Measurements from ENCODE around the gene BRD3. TPM values are rescaled to one million over a fixed set of nuclear protein-coding genes. Genes with fewer than 3 reads are reported as not detected.

The BRD3 gene
- total and polyA plus RNA-seq, 2 of the 8 experiments (the other 6 are each of a cell fraction or from before 2014, with no cell fraction given), result 31.0 to 82.7 TPM

- H3K36me3 ChIP-seq (ENCODE audit: control insufficient read depth in 2 of 4, insufficient read depth in 4 of 4, low read length in 3 of 4), result peaks cover 40 to 77% (median 61%) of the 10 kb centered on the region in 4 experiments
- ChIA-PET POLR2A (ENCODE audit: partially characterized antibody) (no interaction called here), CTCF (ENCODE audit: partially characterized antibody) (no interaction called here)
Observed at GRCh38 chr9:134037641-134038040, 30.2 kb downstream of the BRD3 start.

More at GRCh38 chr9:134037641-134038040, 30.2 kb downstream of the BRD3 start:
- Histone ChIP-seq H3K4me1 (replicated peaks in 1 of 4; ENCODE audit: control insufficient read depth in 3 of 4, insufficient read depth in 4 of 4, low read length in 3 of 4) (no peaks in the 10 kb centered on the region), H3K27me3 (replicated peaks in 1 of 4; ENCODE audit: control insufficient read depth in 3 of 4, extremely low read depth in 1 of 4, insufficient read depth in 3 of 4, low read length in 3 of 4) (no peaks in the 10 kb centered on the region), H2BK5ac (ENCODE audit: low read depth, low read length) (no peak overlapping the region), H3K4ac (replicated peaks; ENCODE audit: insufficient read length, low read depth, low read length) (no peak overlapping the region), H3K9me3 (ENCODE audit: insufficient read depth in 2 of 2, low read depth in 1 of 2, low read length in 1 of 2) (no peaks in the 10 kb centered on the region), H3K18ac (ENCODE audit: extremely low read depth, low read length) (no peak overlapping the region), H2BK15ac (ENCODE audit: low read length) (no peak overlapping the region), H2AK5ac (ENCODE audit: low read depth, low read length) (no peak overlapping the region), H3K79me1 (ENCODE audit: low read depth, low read length) (no peaks in the 10 kb centered on the region), H2BK120ac (replicated peaks; ENCODE audit: low read depth, low read length) (no peak overlapping the region), H2BK20ac (ENCODE audit: low read length) (no peak overlapping the region), H3K4me2 (ENCODE audit: insufficient read depth in 1 of 2, low read depth in 2 of 2, low read length in 2 of 2) (no peak overlapping the region), H3K27ac (ENCODE audit: low read depth, low read length) (no peak overlapping the region), H3K23me2 (ENCODE audit: low read depth, low read length) (no peaks in the 10 kb centered on the region), H3K9ac (replicated peaks in 1 of 4; ENCODE audit: extremely low read depth in 1 of 4, low read depth in 3 of 4, low read length in 3 of 4) (no peak overlapping the region), H3K56ac (replicated peaks; ENCODE audit: insufficient read length, low read depth, low read length) (no peak overlapping the region), H2BK12ac (ENCODE audit: low read depth, low read length) (no peak overlapping the region), H4K91ac (replicated peaks; ENCODE audit: insufficient read length, low read length) (no peak overlapping the region), H3K23ac (ENCODE audit: insufficient read length) (no peak overlapping the region), H4K20me1 (replicated peaks in 1 of 2; ENCODE audit: control insufficient read depth in 1 of 2, insufficient read depth in 2 of 2, low read length in 2 of 2) (peaks cover 6 to 7% of the 10 kb centered on the region in 2 experiments), H3K4me3 (ENCODE audit: extremely low read depth in 1 of 4, insufficient read depth in 2 of 4, low read depth in 3 of 4, low read length in 4 of 4) (no peak overlapping the region), H3K14ac (ENCODE audit: insufficient read length) (no peak overlapping the region), H2AFZ (ENCODE audit: low read length) (no peak overlapping the region), H4K5ac (ENCODE audit: insufficient read length, low read depth, low read length) (no peak overlapping the region), H3K79me2 (ENCODE audit: control insufficient read depth in 1 of 2, insufficient read depth in 2 of 2, low read length in 2 of 2) (no peaks in the 10 kb centered on the region), H4K8ac (ENCODE audit: extremely low read depth, insufficient read depth, low read length) (no peak overlapping the region)
- FAIRE-seq, result no peak
- no peak for TF ChIP-seq BRCA1 (IDR thresholded peaks at IDR 0.05; ENCODE audit: low read depth, low read length)
- TF ChIP-seq POLR2AphosphoS5 (IDR thresholded peaks at IDR 0.05; ENCODE audit: low read depth, low read length), result no peak
- no peak for TF ChIP-seq ATF3 (IDR thresholded peaks at IDR 0.05; ENCODE audit: insufficient read depth, low read depth, low read length)
- TF ChIP-seq CTBP2 (IDR thresholded peaks at IDR 0.05; ENCODE audit: borderline replicate concordance, insufficient read depth, insufficient read length, low read length), result no peak
- no peak for TF ChIP-seq JUND (IDR thresholded peaks at IDR 0.05; ENCODE audit: low read length)
- no peak for TF ChIP-seq ZNF274 (IDR thresholded peaks at IDR 0.05; ENCODE audit: borderline replicate concordance, extremely low read depth, low read length)
- no peak for TF ChIP-seq NANOG (IDR thresholded peaks at IDR 0.05; ENCODE audit: insufficient read depth, low read depth, low read length, poor library complexity, severe bottlenecking)
- TF ChIP-seq CBX8 (IDR thresholded peaks at IDR 0.05; ENCODE audit: borderline replicate concordance, low read depth, low read length), result no peak
- no peak for TF ChIP-seq MAX (IDR thresholded peaks at IDR 0.05)
- no peak for DNase-seq (ENCODE audit: low read depth in 1 of 2, low spot score in 2 of 2)
- WGBS, 2 experiments (ENCODE audit: extremely low coverage in 1 of 2, insufficient coverage in 1 of 2, insufficient read length in 1 of 2, insufficient replicate concordance in 2 of 2, low coverage in 1 of 2, low lambda C conversion rate in 2 of 2, missing lambda C conversion rate in 1 of 2), result 91% methylated on average over 2 of the region's 2 CpGs; no CpG with 5 or more reads in 1 of the 2 experiments
